ENCODE measurements around the gene RAB6A. TPM values are rescaled to one million over a fixed set of nuclear protein-coding genes. Genes with fewer than 3 reads are reported as not detected.
A peak's percentile ranks its signal among the peaks of the same experiment; 100 is the strongest.

The RAB6A gene
- total RNA-seq, 1 experiment from 2014 or later: 121 TPM

DNA sequence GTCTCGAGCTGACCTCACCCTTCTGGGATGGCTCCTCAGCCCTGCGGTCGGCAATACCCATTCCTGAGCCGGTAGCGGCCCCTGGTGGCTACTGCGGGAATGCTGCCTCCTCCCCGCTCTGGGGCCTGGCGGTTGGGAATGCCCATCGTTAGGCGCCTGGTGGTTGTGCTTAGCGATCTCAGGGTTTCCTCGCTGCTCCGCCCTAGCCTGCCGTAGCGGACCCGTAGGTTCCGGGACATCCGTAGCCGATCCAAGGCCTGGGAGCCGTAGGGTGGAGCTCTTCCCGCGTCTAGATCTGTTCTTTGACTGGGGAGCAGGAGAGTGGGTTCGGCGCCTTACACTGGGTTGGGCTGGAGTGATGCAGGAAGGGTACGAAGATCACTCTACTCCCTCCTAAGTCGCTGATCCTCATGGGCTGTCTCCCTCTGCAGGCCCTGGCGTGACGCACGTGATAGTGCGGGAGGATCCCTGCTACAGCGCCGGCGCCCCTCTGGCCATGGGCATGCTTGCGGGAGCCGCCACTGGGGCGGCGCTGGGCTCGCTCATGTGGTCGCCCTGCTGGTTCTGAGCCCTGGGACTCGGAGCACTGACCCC, 99.7 kb downstream of the RAB6A start:
- Histone ChIP-seq H3K4me1 (ENCODE audit: control insufficient read depth in 1 of 2, insufficient read depth in 2 of 2, low read length in 2 of 2) (peaks cover 5 to 20% of the 10 kb centered on the region in 2 experiments), H3K27me3 (ENCODE audit: insufficient read depth, low read length) (no peaks in the 10 kb centered on the region), H3K27ac (ENCODE audit: low read depth, low read length) (peak overlapping the region; percentile 12; the same call in 1 of the 2 replicates), H3K4me3 (replicated peaks in 1 of 2; ENCODE audit: low read depth in 1 of 2, low read length in 2 of 2) (no peak overlapping the region), H4K20me1 (ENCODE audit: insufficient read depth) (no peaks in the 10 kb centered on the region), H3K36me3 (ENCODE audit: control insufficient read depth in 1 of 2, insufficient read depth in 2 of 2, low read length in 2 of 2) (no peaks in the 10 kb centered on the region; a peak in 1 of 4 replicates), H3K9me2 (ENCODE audit: insufficient read depth) (no peaks in the 10 kb centered on the region), H2AFZ (ENCODE audit: low read depth, low read length, poor library complexity, severe bottlenecking) (no peak overlapping the region), H3K9me3 (ENCODE audit: control insufficient read depth in 1 of 2, insufficient read depth in 1 of 2, low read depth in 1 of 2, low read length in 2 of 2) (no peaks in the 10 kb centered on the region), H3K79me2 (ENCODE audit: insufficient read depth, low read length) (no peaks in the 10 kb centered on the region), H3K4me2 (ENCODE audit: low read length) (peak overlapping the region; percentile 58), H3K9ac (ENCODE audit: low read length) (peak overlapping the region; percentile 29; the same call in 1 of the 2 replicates)
- TF ChIP-seq RAD21 (IDR thresholded peaks at IDR 0.05; ENCODE audit: low read depth): peak; percentile 99
- TF ChIP-seq SIN3A (IDR thresholded peaks at IDR 0.05; ENCODE audit: low read depth): no peak
- no peak for TF ChIP-seq EGR1 (IDR thresholded peaks at IDR 0.05; ENCODE audit: low read depth)
- no peak; the same call in 1 of the 2 replicates for TF ChIP-seq ZFX (IDR thresholded peaks at IDR 0.05)
- TF ChIP-seq CBX3 (IDR thresholded peaks at IDR 0.05; ENCODE audit: low read depth): no peak
- no peak for TF ChIP-seq POLR2A (IDR thresholded peaks at IDR 0.05; ENCODE audit: borderline replicate concordance, extremely low read depth, insufficient read depth, insufficient read length)
- no peak for TF ChIP-seq ZBTB33 (IDR thresholded peaks at IDR 0.05; ENCODE audit: extremely low read depth, insufficient replicate concordance, low read length)
- TF ChIP-seq TCF7L2 (IDR thresholded peaks at IDR 0.05; ENCODE audit: borderline replicate concordance, extremely low read depth, insufficient read depth, insufficient read length): no peak
- TF ChIP-seq, protein P1, sequence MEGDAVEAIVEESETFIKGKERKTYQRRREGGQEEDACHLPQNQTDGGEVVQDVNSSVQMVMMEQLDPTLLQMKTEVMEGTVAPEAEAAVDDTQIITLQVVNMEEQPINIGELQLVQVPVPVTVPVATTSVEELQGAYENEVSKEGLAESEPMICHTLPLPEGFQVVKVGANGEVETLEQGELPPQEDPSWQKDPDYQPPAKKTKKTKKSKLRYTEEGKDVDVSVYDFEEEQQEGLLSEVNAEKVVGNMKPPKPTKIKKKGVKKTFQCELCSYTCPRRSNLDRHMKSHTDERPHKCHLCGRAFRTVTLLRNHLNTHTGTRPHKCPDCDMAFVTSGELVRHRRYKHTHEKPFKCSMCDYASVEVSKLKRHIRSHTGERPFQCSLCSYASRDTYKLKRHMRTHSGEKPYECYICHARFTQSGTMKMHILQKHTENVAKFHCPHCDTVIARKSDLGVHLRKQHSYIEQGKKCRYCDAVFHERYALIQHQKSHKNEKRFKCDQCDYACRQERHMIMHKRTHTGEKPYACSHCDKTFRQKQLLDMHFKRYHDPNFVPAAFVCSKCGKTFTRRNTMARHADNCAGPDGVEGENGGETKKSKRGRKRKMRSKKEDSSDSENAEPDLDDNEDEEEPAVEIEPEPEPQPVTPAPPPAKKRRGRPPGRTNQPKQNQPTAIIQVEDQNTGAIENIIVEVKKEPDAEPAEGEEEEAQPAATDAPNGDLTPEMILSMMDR (IDR thresholded peaks at IDR 0.05 in 2 of 3, conservative IDR thresholded peaks at IDR 0.05 in 1 of 3; ENCODE audit: borderline replicate concordance in 1 of 3, insufficient read depth in 1 of 3, low read depth in 2 of 3, low read length in 2 of 3): peak; percentile 92 to 95 (median 92)
- TF ChIP-seq FOSL1 (IDR thresholded peaks at IDR 0.05; ENCODE audit: low read depth): no peak
- DNase-seq (ENCODE audit: low read depth, low spot score) (peak; percentile 43), ATAC-seq (peak; percentile 96)
- CTCF ChIA-PET: interaction anchor here (0.6 to 5.0 kb wide), 13 partner anchors 14 to 354 kb away, joined by 3 to 79 read pairs (median 5); no protein-coding TSS in a partner anchor
- POLR2A ChIA-PET: interaction anchor here (1.7 kb wide), 1 partner anchor 35 kb away, joined by 7 read pairs; no protein-coding TSS in a partner anchor
- RAD21 ChIA-PET (ENCODE audit: low non-redundant PET in 1 of 2, low total read pairs in 2 of 2, uncharacterized antibody in 2 of 2, unreplicated experiment in 2 of 2): interaction anchor here (0.9 to 2.9 kb wide), 7 partner anchors 31 to 258 kb away, joined by 3 to 21 read pairs (median 6); no protein-coding TSS in a partner anchor
- intact Hi-C loops (cut with micrococcal nuclease): loop anchor here (1.0 to 2.0 kb wide), 5 partner anchors 36 to 354 kb away; no protein-coding TSS in a partner anchor
- BruUV-seq (replicated peaks): no TSS peak
